Activated CD8-positive, alpha-beta T cell treated with anti-CD3 and anti-CD28 coated beads for 36 hours (primary cell): Measurements from ENCODE around the gene AP3B2. TPM values are rescaled to one million over a fixed set of nuclear protein-coding genes. Genes with fewer than 3 reads are reported as not detected.
A peak's percentile ranks its signal among the peaks of the same experiment; 100 is the strongest.

Experiments used
- ATAC-seq: fragments of 200-7000 bp; cut with Tn5 transposase; one replicate; pipeline ENCODE4 v1.10.0; 2021; ENCODE audit warnings: mild to moderate bottlenecking, moderate library complexity
- CTCF ChIA-PET: fragments of 350-600 bp; sonication (Branson Sonifier 250); formaldehyde crosslinking; loops from one replicate; lab custom pipeline; 2021; ENCODE audit warnings: antibody characterized with exemption; lab: Charles Lee
- POLR2A ChIA-PET: fragments of 350-600 bp; sonication (Branson Sonifier 250); formaldehyde crosslinking; loops from one replicate; lab custom pipeline; 2021; ENCODE audit warnings: antibody characterized with exemption; lab: Charles Lee
- DNase-seq: peaks from one replicate; pipeline ENCODE4 v3.0.0-alpha.2; 2020
- H3K27ac Mint-ChIP-seq: one replicate; pipeline ENCODE4 v1.8.0; 2021; ENCODE audit warnings: mild to moderate bottlenecking, mixed read lengths
- H3K27me3 Mint-ChIP-seq: one replicate; pipeline ENCODE4 v1.8.0; 2021; ENCODE audit warnings: mixed read lengths
- H3K36me3 Mint-ChIP-seq: one replicate; pipeline ENCODE4 v1.8.0; 2021; ENCODE audit warnings: low read depth, mixed read lengths
- H3K4me1 Mint-ChIP-seq: one replicate; pipeline ENCODE4 v1.8.0; 2021; ENCODE audit warnings: low read depth, mixed read lengths
- H3K4me3 Mint-ChIP-seq: one replicate; pipeline ENCODE4 v1.8.0; 2021; ENCODE audit warnings: mild to moderate bottlenecking, moderate library complexity, mixed read lengths
- H3K9me3 Mint-ChIP-seq: one replicate; pipeline ENCODE4 v1.8.0; 2021; ENCODE audit warnings: mixed read lengths
- CTCF ChIP-seq: fragments of 200-600 bp; IDR thresholded peaks from one replicate; pipeline ENCODE4 v1.8.0; 2022; ENCODE audit warnings: antibody characterized with exemption, mild to moderate bottlenecking
- intact Hi-C: fragments of 100-400 bp; cut with micrococcal nuclease; formaldehyde crosslinking; loops from one replicate; pipeline ENCODE4 v1.10.0; 2022
- total RNA-seq, 2 experiments: library from RNA; stranded (reverse); gene quantifications; one replicate each; pipeline ENCODE4 v1.2.3, GENCODE V29; 2021

AP3B2 gene
- total RNA-seq = under 1 TPM; 0.16 to 0.18 TPM

- TF ChIP-seq CTCF = no peak
- Mint-ChIP-seq H3K36me3 (no peaks in the 10 kb centered on the region), H3K4me3 (peak within 1 kb of the TSS; percentile 65), H3K27me3 (peaks cover 16% of the 10 kb centered on the region), H3K4me1 (no peaks in the 10 kb centered on the region), H3K9me3 (no peaks in the 10 kb centered on the region), H3K27ac (no peak within 1 kb of the TSS)
- ChIA-PET POLR2A (no interaction called here), CTCF (interaction anchor here (1.0 to 1.2 kb wide), 4 partner anchors 29 to 302 kb away, joined by 3 to 4 read pairs (median 3); partner anchors contain the start of gene C15orf40)
- DNase-seq = peak; percentile 81
- ATAC-seq = peak; percentile 97
- intact Hi-C loops = no loop called here
Measured at GRCh38 chr15:82709421-82710207, at the start of gene AP3B2. AP3B2 (minus strand) TSS chr15:82709875; CDS start chr15:82709706, 169 bp downstream.

GRCh38 chr15:82751308-82751707 lies 41.6 kb upstream of the AP3B2 start:
- intact Hi-C loops = no loop called here
- ChIA-PET POLR2A (interaction anchor here (0.7 to 3.2 kb wide), 10 partner anchors 15 to 211 kb away, joined by 3 to 23 read pairs (median 4); partner anchors contain the start of genes RPS17 and WHAMM), CTCF (interaction anchor here (0.9 to 2.5 kb wide), 10 partner anchors 19 to 261 kb away, joined by 3 to 9 read pairs (median 4); partner anchors contain the start of genes RAMAC and WHAMM)
- peaks cover 54% of the 10 kb centered on the region for H3K36me3 Mint-ChIP-seq
- H3K27me3 Mint-ChIP-seq = no peaks in the 10 kb centered on the region
- ATAC-seq (no peak), DNase-seq (no peak)
- H3K4me1 Mint-ChIP-seq = peaks cover 54% of the 10 kb centered on the region
- peak overlapping the region; percentile 94 for H3K4me3 Mint-ChIP-seq
- H3K27ac Mint-ChIP-seq = peak overlapping the region; percentile 96
- TF ChIP-seq CTCF = no peak
- no peaks in the 10 kb centered on the region for H3K9me3 Mint-ChIP-seq

- Mint-ChIP-seq H3K27ac (peak overlapping the region; percentile 96), H3K27me3 (no peaks in the 10 kb centered on the region), H3K4me3 (peak overlapping the region; percentile 94), H3K36me3 (peaks cover 49% of the 10 kb centered on the region), H3K4me1 (peaks cover 49% of the 10 kb centered on the region), H3K9me3 (no peaks in the 10 kb centered on the region)
- DNase-seq (peak; percentile 33), ATAC-seq (peak; percentile 40)
- no peak for TF ChIP-seq CTCF
- ChIA-PET POLR2A (interaction anchor here (0.7 to 3.2 kb wide), 10 partner anchors 15 to 263 kb away, joined by 3 to 23 read pairs (median 4); partner anchors contain the start of genes RPS17 and WHAMM), CTCF (interaction anchor here (0.9 to 2.5 kb wide), 11 partner anchors 10 to 262 kb away, joined by 3 to 10 read pairs (median 5); partner anchors contain the start of genes RAMAC and WHAMM)
- intact Hi-C loops = loop anchor here (1.0 kb wide), 1 partner anchor 60 kb away; no protein-coding TSS in a partner anchor
Measured at GRCh38 chr15:82750831-82751180, 41.1 kb upstream of the AP3B2 start.

GRCh38 chr15:82749951-82750830 lies 40.5 kb upstream of the AP3B2 start:
- H3K4me3 Mint-ChIP-seq = peak overlapping the region; percentile 94
- TF ChIP-seq CTCF = no peak
- POLR2A ChIA-PET = interaction anchor here (0.5 to 3.2 kb wide), 15 partner anchors 15 to 283 kb away, joined by 3 to 23 read pairs (median 4); partner anchors contain the start of genes CPEB1, RPS17 and WHAMM
- intact Hi-C loops = loop anchor here (1.0 kb wide), 1 partner anchor 61 kb away; no protein-coding TSS in a partner anchor
- peaks cover 45% of the 10 kb centered on the region for H3K4me1 Mint-ChIP-seq
- H3K36me3 Mint-ChIP-seq = peaks cover 43% of the 10 kb centered on the region
- peak; percentile 91 for DNase-seq
- CTCF ChIA-PET = interaction anchor here (0.8 to 2.5 kb wide), 13 partner anchors 9 to 463 kb away, joined by 3 to 10 read pairs (median 5); partner anchors contain the start of genes RAMAC and WHAMM
- ATAC-seq = peak; percentile 92
- H3K27ac Mint-ChIP-seq = peak overlapping the region; percentile 96
- no peaks in the 10 kb centered on the region for H3K9me3 Mint-ChIP-seq
- H3K27me3 Mint-ChIP-seq = no peaks in the 10 kb centered on the region
